ENCODE results near the gene CEP72. TPM values are rescaled to one million over a fixed set of nuclear protein-coding genes. Genes with fewer than 3 reads are reported as not detected.
A peak's percentile ranks its signal among the peaks of the same experiment; 100 is the strongest.

CEP72 gene
- total RNA-seq, 1 experiment from 2014 or later: 6.3 TPM

DNA sequence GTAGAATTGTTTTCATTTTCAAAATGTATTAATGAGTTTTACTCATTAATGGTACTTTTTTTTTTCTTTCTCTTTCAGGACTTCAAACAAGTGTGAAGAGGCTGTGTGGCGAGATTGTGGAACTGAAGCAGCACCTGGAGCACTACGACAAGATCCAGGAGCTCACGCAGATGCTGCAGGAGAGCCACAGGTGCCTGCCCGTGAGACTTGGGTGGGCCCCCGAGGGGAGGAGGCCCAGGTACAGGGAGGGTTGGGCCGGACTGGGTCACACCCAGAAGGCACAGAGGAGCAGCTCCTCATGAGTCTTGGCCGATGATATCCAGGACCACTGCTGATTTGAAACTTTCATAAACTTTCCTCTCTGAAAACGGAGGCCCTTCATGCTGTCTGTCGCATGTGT is 35.6 kb downstream of the CEP72 start:
- DNase-seq: no peak
- Histone ChIP-seq H3K9me3 (0 out of 2 replicates have a peak, but pooled peaks cover 2% of the 10 kb centered on the region), H3K4me3 (no peak overlapping the region), H3K36me3 (peaks cover 27% of the 10 kb centered on the region), H3K27me3 (no peaks in the 10 kb centered on the region)

GRCh38 chr5:651296-652022 is 39.3 kb downstream of the CEP72 start:
- H3K9me3 ChIP-seq: 0 out of 2 replicates have a peak, but pooled peaks cover 2% of the 10 kb centered on the region
- H3K36me3 ChIP-seq: peaks cover 15% of the 10 kb centered on the region
- H3K4me3 ChIP-seq: no peak overlapping the region
- H3K27me3 ChIP-seq: no peaks in the 10 kb centered on the region
- no peak for DNase-seq

DNA sequence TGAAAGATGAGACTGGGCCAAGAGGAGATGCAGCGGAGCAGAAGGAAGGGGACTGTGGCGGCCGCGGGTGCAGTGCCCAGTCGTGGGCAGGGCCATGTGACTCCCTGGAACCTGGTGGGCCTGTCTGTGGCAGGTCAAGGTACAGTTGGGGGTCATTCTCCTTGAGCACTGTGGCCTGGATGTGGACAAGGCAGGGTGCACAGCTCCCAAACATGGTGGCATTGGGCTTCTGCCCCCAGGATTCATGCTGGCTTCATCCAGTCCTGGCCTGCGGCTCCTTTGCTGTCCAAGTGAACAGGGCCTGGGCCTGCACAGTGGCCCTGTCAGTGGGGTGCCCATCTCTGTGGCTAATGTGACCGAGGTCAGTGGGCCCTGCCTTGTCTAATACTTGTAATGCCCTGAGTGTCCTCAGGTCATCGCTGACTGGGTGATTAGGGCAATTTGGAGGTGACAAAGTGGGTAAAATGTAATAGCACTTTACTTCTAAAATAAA is 39.9 kb downstream of the CEP72 start:
- no peak for DNase-seq
- Histone ChIP-seq H3K36me3 (peaks cover 19% of the 10 kb centered on the region), H3K4me3 (no peak overlapping the region), H3K9me3 (0 out of 2 replicates have a peak, but pooled peaks cover 2% of the 10 kb centered on the region), H3K27me3 (no peaks in the 10 kb centered on the region)

DNA sequence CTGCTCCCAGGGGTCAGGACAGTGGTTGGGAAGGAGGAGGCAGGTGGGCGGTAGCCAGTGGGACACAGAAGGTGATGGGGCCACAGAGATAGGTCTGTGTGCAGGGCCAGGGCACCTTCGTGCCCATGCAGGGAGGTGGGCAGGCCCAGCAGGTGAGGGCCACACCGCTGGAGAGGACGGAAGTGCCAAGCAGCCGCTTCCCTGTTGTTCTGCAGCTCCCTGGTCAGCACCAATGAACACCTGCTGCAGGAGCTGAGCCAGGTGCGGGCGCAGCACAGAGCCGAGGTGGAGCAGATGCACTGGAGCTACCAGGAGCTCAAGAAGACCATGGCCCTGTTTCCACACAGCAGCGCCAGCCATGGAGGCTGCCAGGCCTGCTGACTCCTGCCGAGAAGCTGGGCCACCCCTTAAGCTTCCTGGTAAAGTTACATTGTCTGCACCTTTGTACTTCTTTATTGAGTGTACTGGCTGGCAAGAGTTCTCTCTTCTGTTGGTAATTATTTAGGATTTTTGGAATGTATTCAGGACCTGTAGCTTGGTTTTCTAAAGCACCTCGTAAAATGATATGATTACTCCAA is 40.7 kb downstream of the CEP72 start:
- Histone ChIP-seq H3K36me3 (peaks cover 19% of the 10 kb centered on the region), H3K4me3 (no peak overlapping the region), H3K9me3 (no peaks in the 10 kb centered on the region), H3K27me3 (no peaks in the 10 kb centered on the region)
- DNase-seq: no peak

DNA sequence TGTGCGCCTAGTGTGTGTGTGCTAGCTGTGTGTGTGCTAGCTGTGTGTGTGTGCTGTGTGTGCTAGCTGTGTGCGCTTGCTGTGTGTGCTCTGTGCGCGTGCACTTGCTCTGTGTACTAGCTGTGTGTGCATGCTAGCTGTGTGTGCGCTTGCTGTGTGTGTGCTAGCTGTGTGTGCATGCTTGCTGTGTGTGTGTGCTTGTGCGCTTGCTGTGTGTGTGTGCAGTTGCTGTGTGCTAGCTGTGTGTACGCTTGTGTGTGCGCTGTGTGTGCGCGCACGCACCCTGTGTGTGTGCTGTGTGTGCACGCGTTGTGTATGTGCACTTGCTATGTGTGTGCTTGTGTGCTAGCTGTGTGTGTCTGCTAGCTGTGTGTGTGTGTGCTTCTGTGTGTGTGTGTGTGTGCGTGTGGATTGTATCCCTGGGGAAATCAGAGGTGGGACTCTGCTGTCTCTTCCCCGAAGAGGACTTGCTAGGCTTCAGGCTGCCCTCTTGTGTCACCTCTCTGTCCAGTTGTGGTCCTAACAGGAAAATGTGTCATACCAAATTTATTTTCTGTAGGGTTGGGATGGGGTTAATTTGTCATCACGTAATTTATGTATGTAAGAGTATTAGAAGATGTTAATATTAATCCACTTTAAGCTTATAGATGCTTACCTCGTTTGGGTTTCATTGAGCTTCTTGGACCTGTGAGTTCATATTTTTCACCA is 42.1 kb downstream of the CEP72 start:
- H3K36me3 ChIP-seq: peaks cover 26% of the 10 kb centered on the region

GRCh38 chr5:655406-655805 is 43.3 kb downstream of the CEP72 start:
- Histone ChIP-seq H3K9me3 (no peaks in the 10 kb centered on the region), H3K4me3 (no peak overlapping the region), H3K27me3 (no peaks in the 10 kb centered on the region), H3K36me3 (peaks cover 37% of the 10 kb centered on the region)
- DNase-seq: no peak

More for the DNA sequence above, 42.1 kb downstream of the CEP72 start:
- Histone ChIP-seq H3K4me3 (no peak overlapping the region), H3K9me3 (no peaks in the 10 kb centered on the region), H3K27me3 (no peaks in the 10 kb centered on the region)
- no peak for DNase-seq

GRCh38 chr5:657570-657969 is 45.4 kb downstream of the CEP72 start:
- DNase-seq: peak; percentile 42
- Histone ChIP-seq H3K9me3 (no peaks in the 10 kb centered on the region), H3K27me3 (no peaks in the 10 kb centered on the region), H3K36me3 (peaks cover 37% of the 10 kb centered on the region), H3K4me3 (no peak overlapping the region)

- Histone ChIP-seq H3K9me3 (no peaks in the 10 kb centered on the region), H3K27me3 (no peaks in the 10 kb centered on the region), H3K4me3 (no peak overlapping the region), H3K36me3 (peaks cover 37% of the 10 kb centered on the region)
- DNase-seq: no peak
Observed at GRCh38 chr5:658103-658502, 46.0 kb downstream of the CEP72 start.

DNA sequence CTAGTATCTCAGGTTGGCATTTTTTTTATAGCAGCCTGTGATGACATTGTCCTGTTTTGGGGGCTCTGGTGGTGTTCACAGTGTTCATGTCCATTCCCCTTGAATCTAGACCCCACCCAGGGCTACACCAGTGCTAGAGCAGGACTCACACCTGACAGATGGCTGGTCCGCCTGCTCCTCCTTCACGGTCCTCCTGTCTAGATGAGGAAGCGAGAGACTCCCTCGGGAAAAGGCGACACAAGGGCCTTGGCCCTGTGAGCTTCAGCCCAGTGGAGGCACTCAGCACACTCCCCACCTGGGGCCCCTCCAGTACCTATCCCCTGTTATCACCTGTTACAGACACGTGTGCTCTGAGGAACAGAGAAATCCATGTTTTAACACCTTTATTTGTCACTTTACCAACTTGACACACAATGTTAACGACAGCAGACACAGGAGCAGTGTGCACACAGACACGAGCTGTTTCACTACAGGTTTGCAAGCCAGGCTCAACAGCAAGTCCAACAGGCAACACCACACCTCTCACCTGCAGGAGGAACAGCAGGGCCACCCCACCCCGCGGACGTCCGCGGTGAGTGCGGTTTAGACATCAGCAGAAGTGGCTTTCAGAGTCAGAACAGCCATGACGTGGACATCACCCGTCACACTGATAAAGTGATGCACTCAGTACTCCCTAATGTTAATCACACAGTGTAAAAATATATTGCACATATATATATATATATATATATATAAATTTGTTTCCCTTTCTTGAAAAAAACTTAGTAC is 47.5 kb downstream of the CEP72 start:
- peaks cover 34% of the 10 kb centered on the region for H3K36me3 ChIP-seq
- no peaks in the 10 kb centered on the region for H3K9me3 ChIP-seq
- no peak for DNase-seq
- no peak overlapping the region for H3K4me3 ChIP-seq
- no peaks in the 10 kb centered on the region for H3K27me3 ChIP-seq

- H3K27me3 ChIP-seq: no peaks in the 10 kb centered on the region
- DNase-seq: no peak
- H3K9me3 ChIP-seq: no peaks in the 10 kb centered on the region
- H3K36me3 ChIP-seq: peaks cover 34% of the 10 kb centered on the region
- H3K4me3 ChIP-seq: no peak overlapping the region
Observed at GRCh38 chr5:660491-661030, 48.4 kb downstream of the CEP72 start.

DNA sequence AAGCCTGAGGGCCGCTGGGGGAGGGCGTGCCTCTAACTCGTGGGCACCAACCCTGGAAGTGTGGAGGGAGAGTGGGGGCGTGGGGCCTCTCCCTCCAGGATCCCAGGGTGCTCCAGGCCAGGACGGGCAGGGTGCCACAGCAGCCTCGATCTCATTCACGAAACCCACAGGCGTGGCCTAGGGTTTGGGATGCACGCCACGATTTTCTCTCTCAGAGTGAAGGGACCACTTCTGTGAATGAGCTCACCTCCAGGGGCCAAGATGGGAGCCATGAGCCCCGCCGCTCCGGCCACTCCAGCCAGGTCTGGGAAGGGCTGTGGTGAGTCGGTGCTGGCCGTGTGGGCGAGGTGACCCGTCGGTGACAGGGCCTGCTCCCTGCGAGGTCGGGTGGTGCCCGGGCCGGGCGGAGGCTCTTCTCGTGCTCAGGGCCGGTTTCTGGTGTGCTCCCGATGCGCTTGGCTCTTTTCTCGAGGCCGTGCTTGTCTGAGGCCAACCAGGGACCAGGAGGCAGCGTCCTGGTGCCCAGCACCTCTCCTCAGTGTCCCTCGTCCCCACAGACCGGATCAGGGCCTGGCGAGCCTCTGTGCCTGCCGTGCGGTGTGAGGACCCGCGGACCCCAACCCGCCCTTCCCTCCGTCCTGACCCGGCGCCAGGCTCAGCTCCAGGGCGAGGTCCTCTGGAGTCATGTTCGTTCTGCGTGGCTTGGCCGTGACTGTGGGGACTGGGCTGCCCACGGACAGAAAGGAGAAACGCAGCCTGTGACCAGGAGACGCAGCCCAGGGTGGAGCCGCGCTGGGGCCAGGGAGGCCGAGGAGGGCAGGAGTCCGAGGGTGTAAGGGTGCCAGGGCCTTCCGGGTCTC is 50.0 kb downstream of the CEP72 start:
- no peaks in the 10 kb centered on the region for H3K9me3 ChIP-seq
- H3K4me3 ChIP-seq: no peak overlapping the region
- peaks cover 31% of the 10 kb centered on the region for H3K36me3 ChIP-seq
- DNase-seq: no peak
- H3K27me3 ChIP-seq: no peaks in the 10 kb centered on the region

DNA sequence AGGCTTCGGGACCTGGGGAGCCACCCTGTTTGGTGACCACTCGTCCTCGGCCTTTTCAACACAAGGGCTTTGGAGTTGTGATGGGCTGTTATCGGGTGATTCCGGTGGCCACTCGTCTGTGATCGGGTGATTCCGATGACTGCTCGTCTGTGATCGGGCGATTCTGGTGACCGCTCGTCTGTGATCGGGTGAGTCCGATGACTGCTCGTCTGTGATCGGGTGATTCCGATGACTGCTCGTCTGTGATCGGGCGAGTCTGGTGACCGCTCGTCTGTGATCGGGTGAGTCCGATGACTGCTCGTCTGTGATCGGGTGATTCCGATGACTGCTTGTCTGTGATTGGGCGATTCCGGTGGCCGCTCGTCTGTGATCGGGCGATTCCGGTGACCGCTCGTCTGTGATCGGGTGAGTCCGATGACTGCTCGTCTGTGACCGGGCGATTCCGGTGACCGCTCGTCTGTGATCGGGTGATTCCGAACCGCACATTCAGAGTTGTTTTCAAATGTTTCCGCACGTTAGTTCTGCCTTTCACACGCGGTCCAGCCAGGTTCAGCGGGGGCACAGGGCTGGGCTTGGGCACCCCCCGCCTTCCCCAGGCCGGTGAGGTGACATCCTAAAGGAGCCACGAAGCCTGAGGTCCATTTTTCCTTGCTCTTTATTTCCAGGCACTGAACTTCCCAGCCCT is 50.8 kb downstream of the CEP72 start:
- Histone ChIP-seq H3K4me3 (no peak overlapping the region), H3K27me3 (no peaks in the 10 kb centered on the region), H3K9me3 (no peaks in the 10 kb centered on the region), H3K36me3 (peaks cover 23% of the 10 kb centered on the region)
- DNase-seq: no peak

- Histone ChIP-seq H3K27me3 (no peaks in the 10 kb centered on the region), H3K36me3 (peaks cover 18% of the 10 kb centered on the region)
- DNase-seq: no peak
Observed at GRCh38 chr5:663436-664342, 51.5 kb downstream of the CEP72 start.

DNA sequence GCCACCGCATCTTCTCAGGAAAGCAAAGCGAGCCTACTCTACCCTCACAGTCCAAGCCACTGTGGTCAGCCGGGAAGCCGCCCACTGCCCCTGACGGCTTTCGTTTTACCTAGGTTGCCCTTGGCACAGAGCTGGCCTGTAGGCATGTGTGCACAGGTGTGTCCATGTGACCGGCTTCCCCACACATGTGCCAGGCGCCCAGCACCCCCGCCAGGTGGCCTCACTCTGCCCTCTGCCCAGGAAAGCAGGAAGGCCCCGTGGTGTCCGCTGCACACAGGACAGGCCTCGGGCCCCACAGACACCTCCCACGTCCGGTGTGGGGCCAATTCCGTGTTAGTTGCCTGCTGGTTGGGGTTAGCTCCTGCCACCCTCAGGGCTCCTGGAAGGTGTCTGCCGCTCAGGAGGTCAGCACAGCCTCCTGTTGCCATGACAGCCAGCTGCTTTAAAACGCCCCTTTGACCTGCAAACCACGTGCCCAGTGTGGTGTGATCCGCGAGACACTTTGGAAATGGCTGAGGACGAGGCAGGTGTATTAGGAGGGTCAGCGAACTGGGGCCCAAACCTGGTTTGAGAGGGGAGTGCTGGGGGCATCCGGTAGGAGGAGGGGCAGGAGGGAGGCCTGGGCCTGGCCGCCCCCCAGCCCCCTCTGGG is 52.3 kb downstream of the CEP72 start:
- no peak for DNase-seq
- Histone ChIP-seq H3K36me3 (peaks cover 11% of the 10 kb centered on the region), H3K4me3 (no peak overlapping the region), H3K9me3 (no peaks in the 10 kb centered on the region), H3K27me3 (no peaks in the 10 kb centered on the region)

More at GRCh38 chr5:663436-664342, 51.5 kb downstream of the CEP72 start:
- Histone ChIP-seq H3K9me3 (no peaks in the 10 kb centered on the region), H3K4me3 (no peak overlapping the region)

Data from MG63 (cell line).